Measurements from ENCODE around the gene EXOC6B.

GRCh38 chr2:72744049-72744448 is 81.8 kb downstream of the EXOC6B start:
- no peak for TF ChIP-seq CTCF (IDR thresholded peaks at IDR 0.05)
- no peak for TF ChIP-seq POLR2AphosphoS5 (IDR thresholded peaks at IDR 0.05)

All from prostate gland (tissue), 2 donors.